ENCODE measurements around the gene MED25.

Gene MED25

DNA sequence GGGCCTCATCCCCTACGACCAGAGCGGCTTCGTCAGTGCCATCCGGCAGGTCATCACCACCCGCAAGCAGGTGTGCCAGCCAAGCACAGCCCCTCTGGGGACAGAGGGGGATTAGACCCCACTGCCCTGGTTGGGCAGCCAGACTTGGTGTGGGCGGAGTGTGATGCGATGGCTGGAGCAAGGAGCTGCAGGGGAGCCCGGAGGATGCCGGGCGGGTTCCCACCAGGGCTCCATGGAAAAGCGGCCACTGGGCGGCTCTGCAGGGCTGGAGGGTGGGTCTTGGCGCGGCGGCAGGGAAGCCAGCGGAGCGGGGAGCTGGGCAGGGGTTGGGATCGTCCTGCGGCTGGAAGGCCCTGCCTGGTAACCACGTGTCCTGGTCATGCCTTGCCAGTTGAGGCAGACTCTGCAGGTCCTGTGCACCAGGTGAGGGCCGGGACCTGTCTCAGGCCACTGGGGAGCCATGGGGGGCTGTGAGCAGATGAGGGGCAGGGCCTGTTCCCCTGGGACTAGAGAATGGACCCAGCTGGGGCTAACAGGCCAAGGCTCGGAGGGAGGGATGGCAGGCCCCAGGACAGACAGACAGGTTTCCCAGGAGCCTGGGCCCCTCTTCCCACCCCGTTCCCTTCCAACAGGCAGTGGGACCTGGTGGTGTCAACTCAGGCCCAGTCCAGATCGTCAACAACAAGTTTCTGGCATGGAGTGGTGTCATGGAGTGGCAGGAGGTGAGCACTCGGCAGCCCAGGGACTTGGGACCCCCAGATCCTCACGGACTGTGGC, 39.2 kb downstream of the MED25 start:
- ChIA-PET POLR2A (ENCODE audit: low non-redundant PET) (interaction anchor here (0.6 kb wide), 1 partner anchor 843 kb away, joined by 4 read pairs; no protein-coding TSS in a partner anchor), CTCF (no interaction called here)

DNA sequence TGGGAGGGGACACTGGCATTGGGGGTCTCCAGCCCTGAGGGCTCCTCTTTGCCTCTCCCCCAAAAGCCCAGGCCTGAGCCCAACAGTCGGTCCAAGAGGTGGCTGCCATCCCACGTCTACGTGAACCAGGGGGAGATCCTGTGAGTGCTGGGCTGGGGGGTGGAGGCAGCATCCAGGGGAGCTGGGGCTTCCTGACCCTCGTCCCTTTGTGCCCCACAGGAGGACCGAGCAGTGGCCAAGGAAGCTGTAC, 39.7 kb downstream of the MED25 start:
- H3K27ac ChIP-seq, result peak overlapping the region; percentile 71
- DNase-seq (ENCODE audit: low spot score), result no peak
- CTCF ChIA-PET, result interaction anchor here (0.6 kb wide), 1 partner anchor 106 kb away, joined by 3 read pairs; no protein-coding TSS in a partner anchor
- TF ChIP-seq CTCF (conservative IDR thresholded peaks at IDR 0.05; ENCODE audit: low read depth), result no peak
- POLR2A ChIA-PET (ENCODE audit: low non-redundant PET), result interaction anchor here (0.6 kb wide), 1 partner anchor 844 kb away, joined by 4 read pairs; no protein-coding TSS in a partner anchor

More for the DNA sequence above, 39.2 kb downstream of the MED25 start:
- no peak for DNase-seq (ENCODE audit: low spot score)
- H3K27ac ChIP-seq, result peak overlapping the region; percentile 71
- no peak for TF ChIP-seq CTCF (conservative IDR thresholded peaks at IDR 0.05; ENCODE audit: low read depth)

GRCh38 chr19:49858088-49858985, 40.2 kb downstream of the MED25 start:
- ChIA-PET POLR2A (ENCODE audit: low non-redundant PET) (no interaction called here), CTCF (interaction anchor here (0.6 kb wide), 1 partner anchor 107 kb away, joined by 3 read pairs; no protein-coding TSS in a partner anchor)
- no peak for DNase-seq (ENCODE audit: low spot score)
- no peak for TF ChIP-seq CTCF (conservative IDR thresholded peaks at IDR 0.05; ENCODE audit: low read depth)
- H3K27ac ChIP-seq, result peak overlapping the region; percentile 71

GRCh38 chr19:49859682-49860335, 41.7 kb downstream of the MED25 start:
- TF ChIP-seq CTCF (conservative IDR thresholded peaks at IDR 0.05; ENCODE audit: low read depth), result no peak
- CTCF ChIA-PET, result no interaction called here
- DNase-seq (ENCODE audit: low spot score), result no peak
- POLR2A ChIA-PET (ENCODE audit: low non-redundant PET), result no interaction called here
- H3K27ac ChIP-seq, result peak overlapping the region; percentile 71

- no peak for TF ChIP-seq CTCF (conservative IDR thresholded peaks at IDR 0.05; ENCODE audit: low read depth)
- CTCF ChIA-PET, result no interaction called here
- no peak for DNase-seq (ENCODE audit: low spot score)
- H3K27ac ChIP-seq, result peak overlapping the region; percentile 71
- POLR2A ChIA-PET (ENCODE audit: low non-redundant PET), result interaction anchor here (0.6 kb wide), 1 partner anchor 70 kb away, joined by 3 read pairs; no protein-coding TSS in a partner anchor
These were observed 42.4 kb downstream of the MED25 start for GRCh38 chr19:49860336-49861102.

All from RWPE1 (cell line).